ENCODE results near the gene DEDD2.

The DEDD2 gene

GRCh38 chr19:42202290-42202880 lies 15.1 kb downstream of the DEDD2 start:
- no peak for TF ChIP-seq CTCF (IDR thresholded peaks at IDR 0.05)

- no peak for TF ChIP-seq CTCF (IDR thresholded peaks at IDR 0.05)
Measured at GRCh38 chr19:42201489-42202289, 15.8 kb downstream of the DEDD2 start.

- TF ChIP-seq CTCF (IDR thresholded peaks at IDR 0.05), result no peak
Measured at GRCh38 chr19:42200116-42200715, 17.3 kb downstream of the DEDD2 start.

- TF ChIP-seq CTCF (IDR thresholded peaks at IDR 0.05), result no peak
Measured at GRCh38 chr19:42199440-42200115, 17.9 kb downstream of the DEDD2 start.

- no peak for TF ChIP-seq CTCF (IDR thresholded peaks at IDR 0.05)
Measured at GRCh38 chr19:42198676-42199439, 18.6 kb downstream of the DEDD2 start.

- no peak for TF ChIP-seq CTCF (IDR thresholded peaks at IDR 0.05)
Measured at GRCh38 chr19:42197375-42197817, 20.1 kb downstream of the DEDD2 start.
